ENCODE measurements around the gene CST4.
"Not testable (repeated sequence)": the region's sequence is repeated elsewhere in the genome, so short reads cannot be mapped to it uniquely, and the experiment has no call there.

DNA sequence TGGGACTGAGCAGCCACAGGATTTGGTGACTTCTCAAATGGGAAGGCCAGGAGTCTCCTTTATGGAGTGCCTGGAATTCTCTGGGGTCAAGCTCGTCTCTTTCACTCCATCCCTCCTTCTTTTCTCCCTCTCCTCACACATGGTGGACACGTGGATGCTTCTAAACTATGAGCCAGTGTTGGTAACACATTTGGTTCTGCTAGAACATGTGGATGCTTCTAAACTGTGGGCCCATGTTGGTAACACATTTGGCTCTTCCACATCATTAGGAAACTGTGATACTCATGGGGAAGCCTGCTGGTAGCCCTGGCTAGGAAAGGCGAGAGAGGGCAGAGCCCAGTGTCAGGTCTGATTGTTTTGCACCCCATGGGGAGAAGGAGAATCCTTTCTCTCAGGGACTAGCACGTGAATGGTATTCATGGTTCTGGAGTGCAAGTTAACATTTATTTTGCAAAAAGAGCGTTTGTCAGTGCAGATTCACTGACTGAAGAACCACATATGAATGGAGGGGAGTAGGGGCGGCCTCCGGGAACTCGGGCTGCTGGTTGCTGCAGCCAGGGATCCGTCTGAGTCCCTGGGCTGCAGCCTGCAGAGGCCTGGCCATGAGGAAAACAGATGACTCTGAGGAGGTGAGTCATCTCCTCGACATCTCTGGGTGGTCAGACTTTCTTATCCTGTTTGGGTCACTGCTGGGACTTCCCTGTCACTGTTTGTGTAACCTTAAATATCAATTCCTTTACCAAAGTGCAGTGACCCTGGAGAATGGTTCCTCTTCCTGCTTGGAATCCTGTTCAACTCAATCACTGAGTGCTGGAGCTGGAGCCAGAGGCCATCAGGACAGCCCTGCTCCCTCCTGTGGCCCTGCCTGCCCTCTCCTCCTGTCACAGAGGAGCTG is 4.1 kb upstream of the CST4 start:
- TF ChIP-seq POLR2A (IDR thresholded peaks at IDR 0.05): not testable (repeated sequence)
- TF ChIP-seq, protein P1, sequence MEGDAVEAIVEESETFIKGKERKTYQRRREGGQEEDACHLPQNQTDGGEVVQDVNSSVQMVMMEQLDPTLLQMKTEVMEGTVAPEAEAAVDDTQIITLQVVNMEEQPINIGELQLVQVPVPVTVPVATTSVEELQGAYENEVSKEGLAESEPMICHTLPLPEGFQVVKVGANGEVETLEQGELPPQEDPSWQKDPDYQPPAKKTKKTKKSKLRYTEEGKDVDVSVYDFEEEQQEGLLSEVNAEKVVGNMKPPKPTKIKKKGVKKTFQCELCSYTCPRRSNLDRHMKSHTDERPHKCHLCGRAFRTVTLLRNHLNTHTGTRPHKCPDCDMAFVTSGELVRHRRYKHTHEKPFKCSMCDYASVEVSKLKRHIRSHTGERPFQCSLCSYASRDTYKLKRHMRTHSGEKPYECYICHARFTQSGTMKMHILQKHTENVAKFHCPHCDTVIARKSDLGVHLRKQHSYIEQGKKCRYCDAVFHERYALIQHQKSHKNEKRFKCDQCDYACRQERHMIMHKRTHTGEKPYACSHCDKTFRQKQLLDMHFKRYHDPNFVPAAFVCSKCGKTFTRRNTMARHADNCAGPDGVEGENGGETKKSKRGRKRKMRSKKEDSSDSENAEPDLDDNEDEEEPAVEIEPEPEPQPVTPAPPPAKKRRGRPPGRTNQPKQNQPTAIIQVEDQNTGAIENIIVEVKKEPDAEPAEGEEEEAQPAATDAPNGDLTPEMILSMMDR (IDR thresholded peaks at IDR 0.05): not testable (repeated sequence)

Data from upper lobe of left lung (tissue), 4 donors.